NCI-H2171 treated with DMSO at 0.1 percent for 48 hours (cell line): Measurements from ENCODE around the gene CEP41.

Experiments
- DNase-seq: peaks from one replicate; lab custom pipeline; 2025; lab: John Stamatoyannopoulos, UW

Gene CEP41

DNA sequence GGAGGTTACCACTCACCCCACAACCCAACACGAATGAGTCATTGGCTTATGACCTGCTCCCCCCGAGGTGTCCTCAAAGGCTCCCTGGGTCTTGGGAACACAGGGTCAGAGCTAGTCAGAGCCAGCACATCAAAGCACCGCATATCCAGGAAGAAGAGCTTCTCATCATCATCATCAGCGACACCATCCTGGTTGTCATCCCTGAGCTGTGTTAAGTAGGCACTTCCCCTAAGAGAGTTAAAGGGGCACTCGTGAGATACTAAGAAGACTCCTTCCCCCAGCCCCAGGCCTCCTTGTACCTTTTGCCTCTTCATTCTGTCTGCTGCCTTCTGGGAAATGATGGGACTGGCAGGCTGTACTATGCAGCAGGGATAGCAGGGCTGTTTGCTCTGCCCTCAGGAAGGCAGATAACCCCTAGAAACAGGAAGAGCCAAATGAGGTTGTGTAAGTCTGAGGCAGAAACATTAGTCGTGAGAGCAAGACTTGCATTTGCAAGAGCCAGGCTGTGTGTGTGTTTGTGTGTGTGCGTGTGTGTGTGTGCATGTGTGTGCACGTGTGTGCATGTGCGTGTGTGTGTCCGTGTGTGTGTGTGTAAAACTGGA, 71.6 kb downstream of the CEP41 start:
- no peak for DNase-seq

DNA sequence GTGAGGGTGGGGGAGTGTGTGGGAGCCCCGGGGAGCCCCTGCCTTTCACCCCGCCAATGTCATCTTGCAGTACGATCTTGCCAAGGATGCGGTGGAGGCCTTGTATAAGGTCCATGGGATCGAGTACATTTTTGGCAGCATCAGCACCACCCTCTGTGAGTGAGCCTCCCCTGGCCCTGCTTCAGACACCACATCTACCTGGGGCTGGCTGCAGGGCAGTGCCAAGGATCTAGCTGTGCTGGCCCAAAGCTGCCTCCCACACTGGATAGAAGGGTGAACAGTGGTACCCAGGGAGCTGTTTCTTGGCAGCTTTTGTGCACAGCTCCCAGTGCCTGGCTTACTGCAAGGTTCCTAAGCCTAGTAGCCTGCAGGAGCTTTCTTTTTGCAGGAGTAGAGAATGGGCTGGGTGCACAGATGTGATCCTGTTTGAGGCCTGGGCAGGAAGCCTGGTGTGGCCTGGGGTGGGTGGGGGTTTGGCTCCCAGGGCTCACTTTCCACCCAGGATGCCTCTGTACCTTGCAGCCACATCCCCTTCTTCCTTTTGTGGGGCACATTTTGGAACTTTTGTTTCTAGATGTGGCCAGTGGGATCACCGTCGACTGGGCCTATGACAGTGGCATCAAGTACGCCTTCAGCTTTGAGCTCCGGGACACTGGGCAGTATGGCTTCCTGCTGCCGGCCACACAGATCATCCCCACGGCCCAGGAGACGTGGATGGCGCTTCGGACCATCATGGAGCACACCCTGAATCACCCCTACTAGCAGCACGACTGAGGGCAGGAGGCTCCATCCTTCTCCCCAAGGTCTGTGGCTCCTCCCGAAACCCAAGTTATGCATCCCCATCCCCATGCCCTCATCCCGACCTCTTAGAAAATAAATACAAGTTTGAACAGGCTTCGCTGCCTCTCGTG, 72.7 kb downstream of the CEP41 start:
- no peak for DNase-seq

DNA sequence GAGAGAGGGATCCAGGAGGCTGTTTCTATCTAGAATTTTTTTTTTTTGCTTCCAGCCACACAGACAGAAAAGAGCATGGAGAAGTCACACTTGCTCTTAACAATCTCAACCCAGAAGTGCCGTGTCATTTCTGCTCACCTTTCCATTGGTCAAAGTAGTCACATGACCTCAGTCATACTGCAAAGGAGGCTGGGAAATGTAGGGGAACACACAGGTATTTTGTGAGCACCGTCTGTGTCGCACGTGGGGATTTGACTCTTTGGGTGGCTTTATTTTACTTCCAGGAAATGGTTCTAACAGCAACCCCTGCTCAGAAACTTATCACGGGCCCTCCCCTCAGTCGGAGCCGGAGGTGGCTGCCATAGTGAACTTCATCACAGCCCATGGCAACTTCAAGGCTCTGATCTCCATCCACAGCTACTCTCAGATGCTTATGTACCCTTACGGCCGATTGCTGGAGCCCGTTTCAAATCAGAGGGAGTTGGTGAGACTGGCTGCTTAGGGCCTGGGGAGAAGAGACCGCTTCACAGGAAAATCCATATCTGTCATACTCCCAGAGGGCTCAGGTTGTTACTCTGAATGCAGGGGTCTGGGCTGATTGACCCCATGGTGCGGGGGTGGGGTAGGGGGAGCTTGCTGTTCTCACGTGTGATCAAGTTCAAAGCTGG, 73.6 kb downstream of the CEP41 start:
- peak; percentile 17 for DNase-seq

GRCh38 chr7:130366564-130366963, 74.3 kb downstream of the CEP41 start:
- no peak for DNase-seq

DNA sequence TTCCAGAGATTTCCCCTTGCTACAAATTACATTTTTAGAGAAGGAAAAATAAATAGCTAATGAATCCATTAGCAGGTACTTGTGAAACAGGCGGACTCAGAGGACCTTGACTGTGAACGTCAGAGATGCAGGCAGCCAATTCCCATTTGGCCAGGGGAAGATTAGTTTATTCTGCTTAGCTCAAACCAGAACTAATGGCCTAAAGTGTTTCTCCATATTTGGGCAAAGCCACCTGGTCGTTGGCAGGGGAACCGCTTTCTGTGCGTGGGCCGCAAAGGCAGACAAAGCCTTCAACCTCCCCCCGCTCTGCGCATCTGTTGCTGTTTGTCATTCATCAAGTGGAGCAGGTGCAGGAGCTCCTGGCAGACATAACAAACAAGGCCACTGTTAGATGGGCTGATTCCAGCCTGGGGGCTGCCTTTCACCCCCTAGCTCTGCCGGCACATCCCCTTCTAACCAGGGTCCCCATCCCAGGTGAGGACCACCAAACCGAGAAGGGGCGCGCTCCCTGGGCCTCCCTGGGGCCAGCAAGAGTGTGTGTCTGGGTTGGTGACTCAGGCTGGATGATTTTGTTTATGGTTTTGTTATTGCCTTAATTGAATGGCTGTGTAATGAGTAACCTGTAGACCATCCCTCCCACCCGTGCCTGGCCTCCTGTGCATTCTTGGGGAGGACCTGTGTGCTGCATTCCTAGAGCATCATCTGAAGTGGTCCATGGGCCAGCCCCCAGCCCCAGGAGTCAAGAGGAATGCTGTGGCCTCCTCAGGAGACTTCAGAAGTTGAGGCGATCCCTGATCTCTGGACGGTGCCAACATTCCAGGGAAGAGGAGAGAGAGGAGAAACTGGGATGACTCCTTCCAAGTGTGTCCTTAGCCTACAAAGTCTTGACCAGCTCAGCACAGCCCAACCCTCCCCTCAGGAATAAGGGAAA, 75.0 kb downstream of the CEP41 start:
- peak; percentile 99 for DNase-seq

DNA sequence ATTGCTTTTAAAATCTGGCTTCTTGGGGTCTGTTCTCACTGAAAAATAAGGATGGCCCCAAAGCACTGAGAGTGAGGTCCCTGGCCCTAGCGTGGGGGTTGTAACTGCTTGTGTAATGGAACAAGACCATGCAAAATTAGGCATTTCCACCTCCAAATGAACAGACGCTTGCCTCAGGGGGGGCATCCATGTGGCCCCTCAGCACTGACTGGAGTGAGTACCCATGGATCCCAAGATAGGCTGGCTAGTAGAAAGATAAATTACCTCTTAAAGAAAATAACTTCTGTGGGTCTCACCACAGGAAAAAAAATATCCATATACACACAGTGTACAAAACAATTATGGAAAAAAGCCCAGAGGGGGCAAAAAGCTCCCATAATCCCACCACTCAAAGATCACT, 75.7 kb downstream of the CEP41 start:
- DNase-seq: no peak

DNA sequence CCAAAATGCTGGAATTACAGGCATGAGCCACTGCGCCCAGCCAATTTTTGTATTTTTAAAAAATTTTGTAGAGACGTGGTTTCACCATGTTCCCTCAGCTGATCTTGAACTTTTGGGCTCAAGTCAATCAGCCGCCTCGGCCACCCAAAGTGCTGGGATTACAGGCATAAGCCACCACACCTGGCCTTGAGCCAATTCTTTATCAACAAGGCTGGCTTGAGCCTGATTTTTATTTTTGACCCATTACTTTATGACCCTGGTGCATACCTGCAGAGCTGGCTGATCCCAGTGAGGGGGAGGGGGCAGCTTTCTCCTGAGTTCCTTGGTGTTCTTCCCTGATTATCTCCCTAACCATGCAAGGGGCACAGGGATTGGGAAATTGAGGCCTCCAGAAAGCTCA, 76.4 kb downstream of the CEP41 start:
- no peak for DNase-seq

- DNase-seq: no peak
Observed at GRCh38 chr7:130363026-130363847, 77.6 kb downstream of the CEP41 start.

DNA sequence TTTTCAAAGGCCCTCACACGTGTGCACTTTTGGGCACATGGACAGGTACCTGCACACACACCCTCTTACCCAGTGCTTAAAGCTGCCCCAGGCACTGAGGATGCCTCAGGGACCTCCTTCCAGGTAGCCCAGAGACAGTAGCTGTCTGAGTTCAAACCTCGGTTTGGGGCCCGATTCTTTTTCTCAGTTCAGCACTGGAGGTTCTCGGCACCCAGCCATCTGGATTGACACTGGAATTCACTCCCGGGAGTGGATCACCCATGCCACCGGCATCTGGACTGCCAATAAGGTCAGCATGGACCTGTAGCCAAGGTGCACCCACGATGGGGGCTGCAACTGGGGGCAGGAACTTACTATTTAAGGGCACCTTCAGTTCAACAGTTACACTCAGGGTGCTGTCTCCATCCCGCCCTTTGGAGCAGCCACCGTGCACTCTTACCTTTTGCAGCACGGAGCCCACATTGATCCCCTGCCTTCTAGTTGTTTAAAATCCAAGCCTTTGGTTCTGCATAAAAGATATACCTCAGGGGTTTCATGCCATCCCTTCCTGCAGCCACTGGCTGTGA, 78.5 kb downstream of the CEP41 start:
- DNase-seq: no peak

DNA sequence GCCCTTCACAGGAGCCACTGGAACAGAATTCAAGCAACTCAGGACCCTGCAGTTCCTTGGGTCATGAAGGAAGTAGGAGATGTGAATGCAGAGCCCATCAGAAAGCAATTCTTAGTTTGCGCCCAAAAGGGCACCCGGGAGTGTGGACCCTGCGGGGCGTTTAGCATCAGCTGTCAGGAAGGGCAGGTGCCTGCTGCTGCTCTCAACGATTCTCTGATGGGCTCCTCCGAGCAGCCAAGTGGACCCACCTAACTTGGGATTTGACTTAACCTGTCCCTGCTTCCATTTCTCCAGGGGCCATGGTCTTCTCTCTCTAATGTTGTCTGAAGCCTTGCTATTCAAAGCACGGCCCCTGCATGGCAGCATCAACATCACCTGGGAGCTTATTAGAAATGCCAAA, 79.1 kb downstream of the CEP41 start:
- no peak for DNase-seq

DNA sequence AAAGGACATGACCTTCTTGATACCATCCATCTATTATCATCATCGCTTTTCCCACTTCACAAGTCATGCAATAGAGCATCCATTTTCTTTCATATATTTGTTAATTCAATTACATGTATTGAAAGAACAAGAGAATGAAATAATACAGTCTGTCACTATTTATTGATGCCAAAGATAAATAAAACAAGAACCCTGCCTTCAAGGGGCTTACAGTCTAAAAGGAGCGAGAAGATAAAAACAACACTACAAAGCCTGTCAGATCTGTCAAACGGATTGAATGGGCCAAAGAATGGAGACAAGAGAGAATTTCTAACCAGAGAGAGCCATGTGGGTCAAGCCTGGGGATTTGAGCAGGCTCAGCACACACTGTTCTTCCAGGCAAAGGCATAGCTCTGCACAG, 80.3 kb downstream of the CEP41 start:
- no peak for DNase-seq

GRCh38 chr7:130359276-130359857, 81.4 kb downstream of the CEP41 start:
- DNase-seq: no peak

- no peak for DNase-seq
Observed at GRCh38 chr7:130358471-130358870, 82.3 kb downstream of the CEP41 start.

DNA sequence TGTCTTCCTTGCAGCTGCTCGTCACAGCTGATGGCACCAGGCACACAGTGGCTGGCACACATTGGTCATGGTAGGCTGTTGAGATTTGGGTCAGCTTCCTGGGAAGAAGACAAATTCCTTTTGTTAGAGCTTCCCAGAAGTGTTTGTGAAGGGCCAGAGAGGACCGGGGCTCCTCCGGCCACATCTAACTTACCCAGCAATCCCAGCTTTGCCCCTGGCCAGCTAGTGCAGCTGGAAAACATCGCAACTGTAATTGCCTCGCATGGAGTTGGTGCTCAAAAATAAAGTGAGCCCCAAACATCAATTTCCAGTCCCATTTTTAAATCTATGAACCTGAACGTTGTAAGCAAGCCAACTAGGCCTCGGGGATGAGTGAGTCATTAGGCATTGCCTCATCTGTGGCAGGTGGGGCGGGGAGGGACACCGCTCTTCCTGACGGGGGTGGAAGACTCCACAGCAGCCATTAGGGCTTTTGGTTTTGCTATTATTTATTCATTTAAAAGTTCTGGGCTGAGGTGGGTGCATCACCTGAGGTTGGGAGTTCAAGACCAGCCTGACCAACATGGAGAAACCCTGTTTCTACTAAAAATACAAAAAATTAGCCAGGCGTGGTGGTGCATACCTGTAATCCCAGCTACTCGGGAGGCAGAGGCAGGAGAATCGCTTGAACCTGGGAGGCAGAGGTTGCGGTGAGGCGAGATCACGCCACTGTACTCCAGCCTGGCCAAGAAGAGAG, 83.8 kb downstream of the CEP41 start:
- no peak for DNase-seq

DNA sequence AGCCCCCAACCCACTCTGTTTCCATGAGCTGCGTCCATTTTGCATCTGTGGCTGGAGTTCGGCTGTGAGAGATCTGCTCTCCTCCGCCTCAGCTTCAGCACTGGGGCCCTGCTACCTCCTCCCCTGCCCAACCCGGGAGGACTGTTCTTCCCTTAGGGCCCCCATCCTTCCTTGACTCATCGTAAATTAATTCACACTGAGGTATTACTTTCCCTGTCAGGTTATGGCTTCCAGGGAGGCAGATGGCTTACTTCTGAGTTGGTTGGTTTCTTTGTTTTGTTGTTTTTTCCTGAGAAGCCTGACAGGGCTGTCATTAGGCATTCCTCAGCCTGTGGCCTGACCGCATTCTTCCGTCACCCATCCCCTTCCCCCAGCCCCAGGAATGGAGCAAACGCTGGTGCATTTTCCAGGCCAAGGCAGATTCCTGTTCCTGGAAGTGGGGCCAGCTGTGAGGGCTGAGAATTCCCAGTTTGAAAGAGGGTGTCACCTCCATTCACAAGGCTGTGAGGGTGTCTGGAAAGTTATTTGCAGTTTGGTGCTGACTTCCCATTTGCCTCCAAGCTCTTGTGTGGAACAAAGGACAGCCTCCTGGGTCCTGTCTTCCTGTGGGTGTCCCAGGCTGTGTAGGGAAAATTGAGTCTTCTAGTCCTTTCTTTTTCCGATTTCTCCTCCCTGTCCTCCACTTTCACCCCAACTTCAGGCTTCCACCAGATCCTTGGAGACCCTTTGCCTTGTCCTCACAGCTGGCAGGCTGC, 84.5 kb downstream of the CEP41 start:
- DNase-seq: peak; percentile 80

DNA sequence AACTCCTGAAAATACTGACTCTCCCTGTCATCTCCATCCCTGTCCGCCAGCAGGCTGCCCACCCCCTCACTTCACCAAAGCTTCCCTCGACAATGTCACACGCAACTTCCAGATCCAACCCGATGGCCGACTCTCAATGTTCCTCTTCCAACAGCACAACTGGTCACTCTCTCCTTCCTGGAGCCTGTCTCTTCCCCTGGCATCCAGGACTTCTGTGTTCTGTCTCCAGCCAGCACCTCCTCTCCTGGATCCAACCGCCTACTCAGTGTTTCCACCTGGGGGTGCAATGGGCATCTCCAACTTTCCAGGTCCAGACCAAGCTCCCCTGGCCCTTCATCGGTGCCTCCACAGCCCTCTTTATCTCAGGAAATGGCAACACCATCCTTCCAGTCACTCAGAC, 87.6 kb downstream of the CEP41 start:
- no peak for DNase-seq

DNA sequence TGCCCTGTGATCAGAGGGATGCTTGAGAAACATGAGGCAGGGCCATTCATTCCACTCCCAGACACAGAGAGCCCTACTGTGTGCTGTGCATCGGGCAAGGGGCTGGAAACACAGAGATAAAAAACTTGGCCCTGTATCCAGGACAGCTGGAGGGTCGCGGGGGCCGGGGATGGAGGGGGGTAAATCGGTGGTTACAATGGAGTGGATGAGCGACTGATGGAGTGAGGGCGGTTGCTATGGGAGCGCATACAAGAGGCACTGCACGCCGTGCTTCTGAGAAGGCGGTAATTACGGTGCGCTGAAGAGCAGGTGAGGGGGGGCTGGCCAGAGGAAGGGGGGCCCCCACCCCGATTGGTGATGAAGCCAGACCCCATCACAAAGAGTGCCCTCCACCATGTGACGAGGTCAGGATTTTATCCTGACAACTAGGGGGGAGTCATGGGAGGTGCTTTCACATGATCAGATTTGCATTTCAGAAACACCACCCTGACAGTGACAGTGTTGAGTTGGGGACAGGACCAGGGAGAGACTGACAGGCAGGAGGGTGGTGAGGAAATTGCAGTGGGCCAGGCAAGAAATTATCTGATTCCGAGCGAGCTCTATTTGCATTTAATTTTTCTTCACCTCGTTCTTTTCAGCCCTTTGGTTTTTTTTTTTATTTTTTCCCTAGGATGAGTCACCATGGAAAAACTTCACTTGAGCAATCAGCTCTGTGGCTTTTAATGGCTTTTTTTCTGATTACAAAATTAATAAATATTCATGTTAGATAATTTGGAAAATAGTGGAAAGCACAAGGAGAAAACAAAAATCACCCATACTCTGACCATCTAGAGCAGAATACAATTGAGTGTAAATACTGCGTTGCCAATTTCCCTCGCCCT, 88.4 kb downstream of the CEP41 start:
- peak; percentile 75 for DNase-seq

- DNase-seq: no peak
Observed at GRCh38 chr7:130351791-130352090, 89.1 kb downstream of the CEP41 start.
